ENCODE results near the gene GPR35.
"Not testable (repeated sequence)": the region's sequence is repeated elsewhere in the genome, so short reads cannot be mapped to it uniquely, and the experiment has no call there.

GPR35 gene

DNA sequence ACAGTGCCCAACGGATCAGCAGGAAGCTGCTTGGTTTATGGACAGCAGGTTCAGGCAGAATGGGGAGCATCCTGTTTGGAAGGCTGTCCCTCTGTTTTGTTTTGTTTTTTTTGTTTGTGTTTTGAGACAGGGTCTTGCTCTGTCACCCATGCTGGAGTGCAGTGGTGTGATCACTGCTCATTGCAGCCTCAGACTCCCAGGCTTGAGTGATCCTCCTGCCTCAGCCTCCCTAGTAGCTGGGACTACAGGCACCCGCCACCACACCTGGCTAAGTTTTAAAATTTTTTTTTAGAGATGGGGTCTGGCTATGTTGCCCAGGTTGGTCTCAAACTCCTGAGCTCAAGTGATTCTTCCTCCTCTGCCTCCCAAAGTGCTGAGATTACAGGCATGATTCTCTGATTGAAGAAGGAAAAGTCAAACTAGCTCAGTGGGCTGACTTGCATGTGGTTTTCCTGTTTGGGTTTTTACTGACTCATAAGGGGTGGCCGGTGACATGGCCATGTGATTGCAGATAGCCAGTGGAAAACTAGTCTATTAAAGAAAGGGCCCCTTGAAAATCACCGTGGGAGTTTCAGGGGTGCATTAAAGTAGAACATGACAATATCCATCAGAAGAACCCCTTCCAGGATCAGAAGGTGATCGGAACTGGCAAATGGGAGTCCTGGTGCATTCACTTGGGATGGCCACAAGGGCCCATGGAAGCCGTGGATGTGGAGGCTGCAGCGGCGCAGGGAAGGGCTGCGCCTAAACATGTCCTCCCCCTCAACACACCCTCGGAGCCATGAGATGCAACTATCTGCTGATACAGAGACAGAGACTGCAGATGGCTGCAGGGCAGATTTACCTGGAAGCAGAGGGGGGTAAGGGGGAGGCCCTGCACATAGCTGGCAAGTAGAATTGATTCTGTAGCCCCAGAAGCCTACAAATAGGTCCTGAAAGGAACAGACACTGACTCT, 30.9 kb downstream of the GPR35 start:
- DNase-seq (ENCODE audit: low read depth in 2 of 2) = peak in 1 of 2 donors; percentile 16

DNA sequence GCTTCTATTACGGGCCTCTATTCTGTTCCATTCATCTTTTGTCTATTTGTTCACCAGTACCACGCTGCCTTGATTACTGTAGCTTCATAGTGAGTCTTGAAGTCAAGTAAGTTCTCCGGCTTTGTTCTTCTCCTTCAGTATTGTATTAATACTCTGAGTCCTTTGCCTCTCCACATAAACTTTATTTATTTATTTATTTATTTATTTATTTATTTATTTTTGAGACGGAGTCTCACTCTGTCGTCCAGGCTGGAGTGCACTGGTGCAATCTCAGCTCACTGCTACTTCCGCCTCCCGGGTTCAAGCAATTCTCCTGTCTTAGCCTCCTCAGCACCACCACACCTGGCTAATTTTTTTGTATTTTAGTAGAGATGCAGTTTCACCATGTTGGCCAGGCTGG, 34.6 kb downstream of the GPR35 start:
- DNase-seq (ENCODE audit: low read depth in 2 of 2) = not testable (repeated sequence)

- no peak for DNase-seq (ENCODE audit: low read depth in 2 of 2)
Measured at GRCh38 chr2:240662681-240663080, 37.4 kb downstream of the GPR35 start.

DNA sequence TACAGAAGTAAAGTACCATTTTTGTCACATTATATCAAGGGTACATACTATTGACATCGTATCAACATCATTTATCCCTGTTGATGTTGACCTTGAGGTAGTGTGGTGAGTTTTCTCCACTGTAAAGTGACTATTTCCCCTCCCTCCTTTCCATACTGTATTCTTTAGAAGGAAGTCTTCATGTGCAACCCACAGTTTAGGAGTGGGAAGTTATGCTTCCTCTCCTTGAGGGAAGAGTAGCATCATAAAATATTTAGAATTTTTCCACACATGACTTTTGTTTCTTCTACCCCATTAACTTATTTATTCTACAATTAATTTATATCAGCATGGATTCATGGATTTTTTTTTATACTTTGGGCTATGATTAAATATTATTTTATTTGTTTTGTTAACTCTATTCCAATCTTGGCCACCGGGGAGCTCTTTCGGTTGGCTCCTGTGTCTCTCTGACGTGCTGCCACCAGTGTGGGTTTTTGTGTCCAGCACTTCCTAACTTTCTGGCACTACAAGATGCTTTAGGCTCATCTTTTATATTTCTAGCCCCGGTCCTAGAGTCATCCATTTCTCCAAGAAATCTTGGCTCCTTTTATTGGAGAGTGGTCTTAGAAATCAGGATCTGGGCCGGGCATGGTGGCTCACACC, 38.4 kb downstream of the GPR35 start:
- no peak for DNase-seq (ENCODE audit: low read depth in 2 of 2)

- no peak for DNase-seq (ENCODE audit: low read depth in 2 of 2)
Measured at GRCh38 chr2:240664622-240665021, 39.3 kb downstream of the GPR35 start.

- DNase-seq (ENCODE audit: low read depth in 2 of 2) = no peak
Measured at GRCh38 chr2:240670402-240670801, 45.1 kb downstream of the GPR35 start.

DNA sequence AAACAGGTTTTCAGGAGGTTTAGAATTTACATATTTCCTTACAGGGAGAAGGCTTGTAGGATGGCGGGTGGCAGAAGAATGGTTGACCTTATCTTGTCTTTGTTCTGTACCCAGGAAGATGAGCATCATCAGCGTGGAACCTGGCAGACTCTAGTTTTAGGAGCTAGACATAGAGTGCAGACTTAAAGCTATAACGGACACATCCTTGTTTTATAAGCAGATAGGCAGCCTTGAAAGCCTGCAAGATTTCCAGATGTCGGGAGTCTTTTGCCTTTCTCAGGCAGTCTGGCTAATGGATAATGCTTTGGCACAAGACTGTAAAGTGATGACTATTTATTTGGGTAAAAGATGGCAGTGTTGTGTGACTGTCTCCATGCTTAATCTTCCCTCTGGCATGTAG, 45.7 kb downstream of the GPR35 start:
- DNase-seq (ENCODE audit: low read depth in 2 of 2) = no peak

GRCh38 chr2:240672076-240672700, 46.9 kb downstream of the GPR35 start:
- no peak for DNase-seq (ENCODE audit: low read depth in 2 of 2)

GRCh38 chr2:240672701-240673190, 47.5 kb downstream of the GPR35 start:
- DNase-seq (ENCODE audit: low read depth in 2 of 2) = no peak

- DNase-seq (ENCODE audit: low read depth in 2 of 2) = not testable (repeated sequence)
Measured at GRCh38 chr2:240674461-240675184, 49.3 kb downstream of the GPR35 start.

DNA sequence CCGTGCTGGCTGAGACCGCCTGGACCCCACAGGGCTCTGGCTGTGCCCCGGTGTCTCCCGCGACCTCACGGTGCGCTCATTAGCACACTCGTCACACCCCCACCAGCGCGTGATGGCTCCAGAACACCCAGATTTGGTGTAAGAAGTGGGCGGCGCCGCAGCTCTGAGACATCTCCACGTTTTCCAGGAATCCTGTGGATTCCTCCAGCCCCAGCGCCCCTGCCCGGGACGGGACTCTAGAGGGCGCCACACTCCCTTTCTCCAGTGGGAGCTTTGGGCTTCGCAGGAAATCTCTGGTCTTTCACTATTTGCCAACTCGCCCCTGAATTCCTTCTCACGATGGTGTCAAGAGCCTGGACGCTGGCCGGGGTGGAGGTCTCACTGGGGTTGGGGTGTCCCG, 50.1 kb downstream of the GPR35 start:
- DNase-seq (ENCODE audit: low read depth in 2 of 2) = not testable (repeated sequence)

DNA sequence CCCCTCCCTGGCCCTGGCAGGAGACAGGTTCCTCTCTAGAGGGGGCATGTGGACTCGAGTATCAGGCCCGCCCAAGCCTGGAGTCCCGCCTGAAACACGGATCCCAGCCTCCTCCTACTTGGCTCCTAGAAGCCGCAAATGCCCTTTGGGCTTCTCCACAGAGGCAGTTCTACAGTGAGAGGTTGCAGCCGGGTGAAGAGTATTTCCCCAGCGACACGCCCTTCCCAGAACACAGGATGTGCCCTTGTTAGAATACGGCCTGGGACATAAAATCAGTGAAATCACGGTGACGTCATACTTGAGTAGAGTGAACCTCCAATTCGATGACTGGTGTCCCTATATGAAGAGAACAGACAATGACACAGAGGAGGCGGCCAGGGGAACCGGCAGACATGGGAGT, 52.8 kb downstream of the GPR35 start:
- DNase-seq (ENCODE audit: low read depth in 2 of 2) = not testable (repeated sequence)

DNA sequence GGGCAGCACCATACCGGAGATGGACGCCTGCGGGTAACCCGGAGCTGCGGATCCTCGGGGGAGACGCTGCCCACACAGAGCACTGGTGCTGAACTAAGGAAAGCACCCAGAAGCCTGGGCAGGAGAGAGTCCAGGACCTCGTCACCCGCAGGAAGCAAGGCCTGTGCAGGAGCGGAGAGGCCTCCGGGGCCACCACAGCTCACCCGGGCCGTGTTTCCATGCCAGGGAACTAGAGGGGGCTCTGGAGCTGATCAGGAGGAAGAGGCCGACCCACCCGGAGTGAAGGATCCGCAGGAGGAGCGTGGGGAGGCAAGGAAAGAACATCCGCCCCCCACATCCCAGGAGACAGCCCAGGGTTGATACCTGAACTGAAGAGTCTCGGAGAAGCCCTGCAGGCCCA, 53.6 kb downstream of the GPR35 start:
- DNase-seq (ENCODE audit: low read depth in 2 of 2) = not testable (repeated sequence)

- DNase-seq (ENCODE audit: low read depth in 2 of 2) = not testable (repeated sequence)
Measured at GRCh38 chr2:240680185-240680584, 54.9 kb downstream of the GPR35 start.

All from stimulated activated CD8-positive, alpha-beta memory T cell treated with anti-CD3 and anti-CD28 coated beads, Interleukin-7, amount 100 ng/mL, for 4 hours (primary cell).